ENCODE data around the gene FBXW11. TPM values are rescaled to one million over a fixed set of nuclear protein-coding genes. Genes with fewer than 3 reads are reported as not detected.

FBXW11 gene
- total and polyA plus RNA-seq, 2 donors (not counting 1 experiment from before 2014, with no cell fraction given): 19.7 to 62.4 TPM

DNA sequence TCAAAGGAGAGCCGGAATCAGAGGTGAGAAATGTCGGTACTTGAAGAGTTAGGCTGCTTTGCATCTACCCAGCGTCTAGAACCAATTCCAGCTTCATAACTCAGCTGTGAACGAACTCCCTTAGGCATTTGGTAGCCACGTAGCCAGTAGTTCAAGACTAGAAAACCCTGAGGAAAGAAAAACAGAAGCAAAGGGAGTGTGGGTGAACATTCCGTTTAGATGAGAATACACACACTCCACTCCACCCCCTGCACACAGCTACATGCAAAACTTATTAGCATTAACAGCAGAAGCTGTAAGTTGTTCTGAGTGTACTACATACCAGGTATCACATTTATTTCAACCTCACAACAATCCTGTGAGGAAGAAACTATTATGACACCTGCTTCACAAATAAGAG lies 142.5 kb downstream of the FBXW11 start:
- POLR2A ChIA-PET: no interaction called here
- Mint-ChIP-seq H3K9me3 (ENCODE audit: insufficient read depth) (no peaks in the 10 kb centered on the region), H3K27me3 (no peaks in the 10 kb centered on the region), H3K4me1 (no peaks in the 10 kb centered on the region), H3K4me3 (no peak overlapping the region), H3K27ac (no peak overlapping the region)
- no peak overlapping the region for H3K4me2 ChIP-seq (replicated peaks; ENCODE audit: low read depth, low read length, poor library complexity, severe bottlenecking)
- H3K4me1 ChIP-seq (ENCODE audit: control insufficient read depth in 2 of 2, insufficient read depth in 2 of 2, low read length in 2 of 2): no peaks in the 10 kb centered on the region
- TF ChIP-seq, protein P1, sequence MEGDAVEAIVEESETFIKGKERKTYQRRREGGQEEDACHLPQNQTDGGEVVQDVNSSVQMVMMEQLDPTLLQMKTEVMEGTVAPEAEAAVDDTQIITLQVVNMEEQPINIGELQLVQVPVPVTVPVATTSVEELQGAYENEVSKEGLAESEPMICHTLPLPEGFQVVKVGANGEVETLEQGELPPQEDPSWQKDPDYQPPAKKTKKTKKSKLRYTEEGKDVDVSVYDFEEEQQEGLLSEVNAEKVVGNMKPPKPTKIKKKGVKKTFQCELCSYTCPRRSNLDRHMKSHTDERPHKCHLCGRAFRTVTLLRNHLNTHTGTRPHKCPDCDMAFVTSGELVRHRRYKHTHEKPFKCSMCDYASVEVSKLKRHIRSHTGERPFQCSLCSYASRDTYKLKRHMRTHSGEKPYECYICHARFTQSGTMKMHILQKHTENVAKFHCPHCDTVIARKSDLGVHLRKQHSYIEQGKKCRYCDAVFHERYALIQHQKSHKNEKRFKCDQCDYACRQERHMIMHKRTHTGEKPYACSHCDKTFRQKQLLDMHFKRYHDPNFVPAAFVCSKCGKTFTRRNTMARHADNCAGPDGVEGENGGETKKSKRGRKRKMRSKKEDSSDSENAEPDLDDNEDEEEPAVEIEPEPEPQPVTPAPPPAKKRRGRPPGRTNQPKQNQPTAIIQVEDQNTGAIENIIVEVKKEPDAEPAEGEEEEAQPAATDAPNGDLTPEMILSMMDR (IDR thresholded peaks at IDR 0.05): no peak
- no peak for TF ChIP-seq EZH2 (IDR thresholded peaks at IDR 0.05; ENCODE audit: borderline replicate concordance, insufficient read depth, low read depth, low read length, poor library complexity, severe bottlenecking)
- CTCF ChIA-PET: interaction anchor here (0.6 kb wide), 1 partner anchor 82 kb away, joined by 4 read pairs; no protein-coding TSS in a partner anchor
- intact Hi-C loops (cut with micrococcal nuclease): no loop called here
- DNase-seq: no peak
- no peak overlapping the region for H3K4me3 ChIP-seq (ENCODE audit: control extremely low read depth in 1 of 5, extremely low read depth in 1 of 5, insufficient read depth in 1 of 5, low read depth in 2 of 5, low read length in 4 of 5)
- peaks cover 0 to under 1% (median 0%) of the 10 kb centered on the region in 3 donors for H3K9me3 ChIP-seq (ENCODE audit: control extremely low read depth in 1 of 3, control insufficient read depth in 2 of 3, insufficient read depth in 1 of 3, low read length in 2 of 3)
- H3K27ac ChIP-seq (ENCODE audit: low read length in 2 of 2): no peak overlapping the region
- H3K36me3 ChIP-seq (replicated peaks in 1 of 2; ENCODE audit: control extremely low read depth in 1 of 2, control insufficient read depth in 1 of 2, extremely low read depth in 1 of 2, insufficient read depth in 2 of 2, low read length in 1 of 2): peaks cover 3 to 69% of the 10 kb centered on the region in 2 experiments
- H3K79me2 ChIP-seq (ENCODE audit: control insufficient read depth, insufficient read depth, low read length): no peaks in the 10 kb centered on the region
- ATAC-seq (ENCODE audit: low read depth): no peak
- H2AFZ ChIP-seq (ENCODE audit: insufficient read depth, low read depth, low read length, poor library complexity, severe bottlenecking): no peak overlapping the region
- WGBS (ENCODE audit: insufficient coverage): no CpG with 5 or more reads among the region's 6 CpGs
- no peaks in the 10 kb centered on the region for H3K27me3 ChIP-seq (replicated peaks in 1 of 4; ENCODE audit: control extremely low read depth in 1 of 4, control insufficient read depth in 3 of 4, insufficient read depth in 4 of 4, low read length in 3 of 4)
- peaks cover 3% of the 10 kb centered on the region for H4K20me1 ChIP-seq (ENCODE audit: control insufficient read depth, insufficient read depth, low read length, poor library complexity, severe bottlenecking)
- no peak overlapping the region for H3K9ac ChIP-seq (ENCODE audit: low read length)

DNA sequence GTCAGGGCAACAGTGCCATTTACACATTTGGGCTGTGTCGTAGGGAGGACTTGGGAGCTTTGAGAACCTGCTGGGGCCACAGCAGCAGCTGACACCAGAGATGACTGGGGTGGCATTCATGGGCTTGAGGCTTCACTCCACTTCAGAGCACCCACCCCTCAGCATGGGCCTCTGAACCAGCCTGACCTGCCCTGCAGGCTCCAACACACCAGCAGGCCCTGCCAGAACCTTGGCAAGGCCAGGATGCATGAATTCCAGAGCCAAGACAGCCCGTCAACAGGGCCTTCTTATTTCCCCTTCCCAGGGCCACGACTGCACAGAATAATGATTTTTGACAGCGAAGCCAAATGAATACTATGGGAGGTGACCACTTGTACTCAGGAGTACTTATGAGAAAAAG lies 143.8 kb downstream of the FBXW11 start:
- DNase-seq: no peak
- Histone ChIP-seq H3K36me3 (replicated peaks in 1 of 2; ENCODE audit: control extremely low read depth in 1 of 2, control insufficient read depth in 1 of 2, extremely low read depth in 1 of 2, insufficient read depth in 2 of 2, low read length in 1 of 2) (peaks cover 3 to 56% of the 10 kb centered on the region in 2 experiments), H3K4me2 (replicated peaks; ENCODE audit: low read depth, low read length, poor library complexity, severe bottlenecking) (no peak overlapping the region), H3K4me1 (ENCODE audit: control insufficient read depth in 2 of 2, insufficient read depth in 2 of 2, low read length in 2 of 2) (no peaks in the 10 kb centered on the region), H4K20me1 (ENCODE audit: control insufficient read depth, insufficient read depth, low read length, poor library complexity, severe bottlenecking) (peaks cover 3% of the 10 kb centered on the region), H3K9ac (ENCODE audit: low read length) (no peak overlapping the region), H2AFZ (ENCODE audit: insufficient read depth, low read depth, low read length, poor library complexity, severe bottlenecking) (no peak overlapping the region), H3K79me2 (ENCODE audit: control insufficient read depth, insufficient read depth, low read length) (no peaks in the 10 kb centered on the region), H3K27ac (ENCODE audit: low read length in 2 of 2) (no peak overlapping the region), H3K27me3 (replicated peaks in 1 of 4; ENCODE audit: control extremely low read depth in 1 of 4, control insufficient read depth in 3 of 4, insufficient read depth in 4 of 4, low read length in 3 of 4) (no peaks in the 10 kb centered on the region), H3K9me3 (ENCODE audit: control extremely low read depth in 1 of 3, control insufficient read depth in 2 of 3, insufficient read depth in 1 of 3, low read length in 2 of 3) (peaks cover 0 to 11% (median 0%) of the 10 kb centered on the region in 3 donors), H3K4me3 (ENCODE audit: control extremely low read depth in 1 of 5, extremely low read depth in 1 of 5, insufficient read depth in 1 of 5, low read depth in 2 of 5, low read length in 4 of 5) (no peak overlapping the region)
- POLR2A ChIA-PET: no interaction called here
- no peak for TF ChIP-seq EZH2 (IDR thresholded peaks at IDR 0.05; ENCODE audit: borderline replicate concordance, insufficient read depth, low read depth, low read length, poor library complexity, severe bottlenecking)
- TF ChIP-seq, protein P1 (IDR thresholded peaks at IDR 0.05): no peak
- 100% methylated on average over 1 of the region's 4 CpGs for WGBS (ENCODE audit: insufficient coverage)
- H3K4me1 Mint-ChIP-seq: no peaks in the 10 kb centered on the region
- no peak overlapping the region for H3K4me3 Mint-ChIP-seq
- H3K27me3 Mint-ChIP-seq: no peaks in the 10 kb centered on the region
- intact Hi-C loops (cut with micrococcal nuclease): no loop called here
- no peak overlapping the region for H3K27ac Mint-ChIP-seq
- no peaks in the 10 kb centered on the region for H3K9me3 Mint-ChIP-seq (ENCODE audit: insufficient read depth)
- CTCF ChIA-PET: interaction anchor here (0.7 kb wide), 1 partner anchor 1762 kb away, joined by 4 read pairs; no protein-coding TSS in a partner anchor
- no peak for ATAC-seq (ENCODE audit: low read depth)
